HPDE6-E6E7 (cell line): ENCODE data around the gene CHD6.

Source experiments
- DNase-seq: peaks from one replicate; pipeline ENCODE4 v3.0.0; 2011; ENCODE audit warnings: missing footprints; ENCODE audit errors: extremely low spot score

Gene CHD6

DNA sequence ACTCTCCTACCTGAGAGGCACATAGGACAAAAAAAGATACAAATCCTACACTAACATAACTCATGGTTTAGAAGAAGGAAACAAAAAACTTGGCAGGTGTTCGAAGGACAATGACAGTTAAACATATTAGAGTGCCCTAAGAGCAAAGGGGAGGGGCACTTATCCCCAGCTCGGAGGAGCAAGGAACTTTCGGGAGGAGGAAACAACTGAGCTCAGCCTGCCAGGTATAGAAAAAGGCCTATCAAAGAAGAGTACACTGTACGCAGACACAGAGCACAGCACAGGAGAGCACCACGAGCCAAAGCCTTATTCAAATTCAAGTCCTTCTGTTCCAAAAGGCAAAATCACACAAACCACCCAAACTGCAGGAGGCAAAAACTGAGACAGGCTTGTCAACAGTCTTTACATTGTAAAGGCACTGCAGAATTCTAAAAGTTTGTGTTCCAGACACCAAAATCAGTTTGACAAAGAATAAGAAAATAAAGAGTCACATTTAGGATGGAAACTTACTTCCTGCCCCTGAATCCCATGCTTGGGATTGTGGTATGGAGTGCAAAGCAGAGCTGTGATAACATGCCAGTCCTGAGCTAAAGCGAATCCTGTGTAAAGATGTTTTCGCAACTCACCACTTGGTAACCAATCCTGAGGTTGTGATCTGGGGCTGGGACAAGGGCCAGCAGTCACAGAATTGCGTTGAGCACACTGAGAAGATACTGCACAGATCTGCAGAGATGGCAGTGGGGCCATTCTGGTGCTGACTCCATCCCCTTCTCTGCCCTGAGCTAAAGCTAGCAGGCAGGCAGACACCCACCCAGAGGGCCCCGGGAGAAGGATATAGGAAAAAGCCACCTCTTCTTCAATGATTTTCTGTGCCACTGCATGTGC, 108.6 kb downstream of the CHD6 start:
- DNase-seq = no peak

DNA sequence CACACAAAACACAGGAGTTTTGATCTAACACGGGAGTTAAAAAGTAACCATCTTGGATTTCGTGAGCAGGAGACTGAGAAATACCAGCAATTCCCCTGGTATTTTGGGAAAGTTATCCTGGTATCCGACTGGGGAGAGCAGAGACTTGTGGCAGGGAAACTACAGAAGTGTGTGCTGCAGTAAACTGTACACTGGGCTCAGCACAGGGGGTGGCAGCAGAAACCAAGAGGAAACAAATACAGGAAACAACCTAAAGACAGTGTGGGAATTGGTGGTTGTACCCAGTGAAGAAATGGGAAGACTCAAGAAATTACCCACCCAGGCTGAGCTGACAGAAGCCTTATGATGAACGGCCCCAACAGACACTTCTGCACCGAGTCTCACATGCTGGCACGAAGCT, 109.8 kb downstream of the CHD6 start:
- no peak for DNase-seq

DNA sequence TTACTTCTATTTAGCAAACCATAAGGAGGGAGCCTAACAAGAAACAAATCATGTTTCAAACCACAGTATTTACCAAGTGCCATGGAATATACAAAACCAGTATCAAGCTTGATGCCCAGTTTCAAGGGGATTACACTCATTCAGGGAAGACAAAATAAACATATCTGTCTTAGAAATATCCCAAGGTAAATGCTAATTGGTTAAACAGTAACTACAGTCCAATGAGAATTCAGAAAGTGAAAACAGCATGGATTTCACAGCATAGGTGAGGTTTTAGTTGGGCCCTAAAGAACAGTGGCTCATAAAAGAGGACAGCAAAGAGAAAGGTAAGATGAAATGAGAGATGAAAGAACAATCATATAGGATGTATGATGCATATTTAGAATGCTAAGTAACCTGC, 110.3 kb downstream of the CHD6 start:
- no peak for DNase-seq

DNA sequence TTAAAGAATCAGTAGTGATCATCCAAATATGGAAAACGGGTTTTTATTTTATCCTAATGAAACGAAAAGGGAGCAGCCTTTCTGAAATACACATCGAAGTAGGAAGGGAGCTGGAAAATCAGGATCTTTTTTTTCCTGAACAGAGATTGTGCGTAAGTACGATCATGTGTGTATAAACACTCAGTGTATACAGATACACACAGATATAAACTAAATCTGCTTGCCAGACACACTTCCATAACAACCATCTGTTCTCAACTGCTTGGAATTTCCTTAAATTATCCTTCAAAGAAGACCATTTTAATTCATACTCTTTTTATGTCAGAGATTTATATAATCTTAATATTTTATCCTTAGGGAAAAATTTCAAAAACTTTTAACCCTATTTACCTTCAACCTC, 110.7 kb downstream of the CHD6 start:
- no peak for DNase-seq

DNA sequence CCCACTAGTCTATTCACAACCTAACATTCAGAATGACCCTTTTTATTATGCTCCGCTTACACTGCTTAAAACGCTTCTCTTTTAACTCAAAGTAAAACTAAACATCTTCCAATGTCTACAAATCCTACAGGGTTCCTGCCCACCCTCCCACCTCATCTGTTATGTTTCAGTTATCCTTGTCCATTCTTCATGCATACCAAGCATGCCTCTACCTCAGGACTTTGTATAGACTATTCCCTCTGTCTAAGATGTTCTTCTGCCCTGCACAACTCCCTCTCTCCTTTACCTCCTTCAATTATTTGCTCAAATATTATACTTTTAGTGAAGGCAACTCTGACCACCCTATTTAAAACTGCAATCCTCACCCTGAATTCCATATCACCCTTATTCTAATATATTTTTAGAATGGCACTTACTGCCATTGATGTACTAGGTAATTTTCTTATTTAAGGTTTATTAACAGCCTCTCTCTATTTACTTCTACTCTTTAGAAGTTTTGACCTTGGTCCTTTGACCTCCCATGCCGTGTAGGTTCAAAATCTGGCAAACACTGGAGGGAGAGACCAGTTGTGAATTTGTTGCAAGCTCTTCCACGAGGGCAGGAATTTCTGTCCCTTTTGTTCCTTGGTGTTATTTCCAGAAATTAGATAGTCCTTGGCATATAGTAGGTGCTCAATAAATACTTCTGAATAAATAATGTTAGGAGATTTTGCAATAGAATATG, 111.8 kb downstream of the CHD6 start:
- no peak for DNase-seq

DNA sequence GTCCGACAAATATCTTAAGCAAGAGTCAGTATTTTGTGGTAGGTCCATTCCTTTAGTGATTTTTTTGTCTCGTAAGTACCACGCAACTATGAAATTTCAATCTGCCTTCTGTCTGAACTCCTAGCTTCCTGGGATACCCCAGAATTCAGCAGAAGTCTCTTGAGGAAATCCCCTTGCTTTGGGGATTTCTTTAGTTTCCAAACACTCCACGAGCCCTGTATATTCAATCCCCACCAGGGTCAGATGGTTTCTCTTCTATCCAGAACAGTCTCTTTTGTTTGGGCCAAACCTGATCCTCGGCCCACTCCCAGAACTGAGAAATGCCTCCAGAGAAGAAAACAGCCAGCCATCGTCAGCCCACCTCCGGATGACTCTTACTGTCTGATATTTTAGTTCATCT, 113.0 kb downstream of the CHD6 start:
- DNase-seq = no peak

DNA sequence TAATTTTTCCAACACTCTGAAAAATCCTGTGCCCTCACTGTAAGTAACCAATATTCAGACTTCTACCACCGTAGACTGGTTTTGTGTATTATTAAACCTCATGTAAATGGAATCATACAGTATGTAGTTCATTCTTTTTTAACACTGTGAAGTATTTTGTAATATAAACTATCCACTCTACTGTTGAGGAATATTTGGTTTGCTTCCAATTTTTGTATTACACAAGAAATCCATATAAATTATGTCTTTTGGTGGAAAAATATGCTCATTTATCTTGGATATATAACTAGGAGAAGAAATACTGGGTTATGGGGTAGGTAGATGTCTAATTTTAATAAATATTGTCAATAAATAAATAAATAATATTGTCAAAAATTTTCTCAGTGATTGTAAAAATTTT, 116.8 kb downstream of the CHD6 start:
- DNase-seq = no peak

DNA sequence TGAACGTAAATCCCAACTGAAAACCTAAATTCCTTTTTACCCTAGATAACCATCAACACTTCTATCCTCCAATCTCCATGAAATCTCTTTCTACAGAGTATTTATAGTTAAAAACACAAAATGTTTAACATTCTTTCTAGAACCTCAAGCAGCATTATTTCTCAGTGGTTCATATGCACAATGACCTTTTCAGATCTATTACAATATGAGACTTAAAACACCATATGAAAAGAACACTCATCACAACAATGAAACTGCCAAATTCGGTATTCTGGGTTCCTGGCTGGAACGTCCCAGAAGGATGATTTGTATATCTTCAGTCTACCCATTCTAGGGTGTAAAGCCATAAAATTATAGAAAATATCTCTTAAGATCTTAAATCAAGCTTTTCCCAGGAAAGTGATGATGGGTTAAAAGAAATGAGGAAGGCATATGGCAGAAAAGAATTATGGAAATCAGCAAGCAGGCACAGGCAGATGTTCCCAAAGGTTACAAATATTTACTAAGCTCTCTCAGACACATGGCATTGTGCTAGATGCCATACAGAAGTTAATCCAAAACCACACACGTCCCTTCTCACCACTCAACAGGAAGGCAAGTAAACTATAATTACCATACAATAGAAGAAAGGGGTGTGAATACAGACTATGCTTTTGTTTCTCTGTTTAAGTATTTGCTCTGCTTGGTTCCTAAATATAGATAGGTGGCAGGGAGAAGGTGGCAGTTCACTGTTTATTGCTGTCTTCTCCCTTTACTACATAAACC, 118.0 kb downstream of the CHD6 start:
- DNase-seq = no peak

DNA sequence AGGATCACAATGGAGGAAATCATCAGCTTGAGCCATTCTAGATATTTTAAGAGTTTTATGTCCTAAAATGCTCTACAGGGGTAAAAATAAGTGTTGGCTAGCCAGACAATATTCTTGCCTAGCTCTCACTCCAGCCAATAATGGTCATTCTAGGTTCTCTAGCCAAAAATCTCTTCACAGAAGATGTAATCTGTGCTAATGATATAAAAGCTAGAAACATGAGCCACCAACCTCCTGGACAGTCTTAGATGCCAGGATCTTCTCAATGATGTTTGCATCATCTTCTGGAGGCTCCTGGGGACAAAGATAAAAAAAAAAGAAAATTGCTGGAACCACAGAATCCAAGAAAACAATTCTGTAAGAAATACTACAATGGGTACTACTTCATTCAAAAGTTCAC, 119.1 kb downstream of the CHD6 start:
- DNase-seq = no peak

DNA sequence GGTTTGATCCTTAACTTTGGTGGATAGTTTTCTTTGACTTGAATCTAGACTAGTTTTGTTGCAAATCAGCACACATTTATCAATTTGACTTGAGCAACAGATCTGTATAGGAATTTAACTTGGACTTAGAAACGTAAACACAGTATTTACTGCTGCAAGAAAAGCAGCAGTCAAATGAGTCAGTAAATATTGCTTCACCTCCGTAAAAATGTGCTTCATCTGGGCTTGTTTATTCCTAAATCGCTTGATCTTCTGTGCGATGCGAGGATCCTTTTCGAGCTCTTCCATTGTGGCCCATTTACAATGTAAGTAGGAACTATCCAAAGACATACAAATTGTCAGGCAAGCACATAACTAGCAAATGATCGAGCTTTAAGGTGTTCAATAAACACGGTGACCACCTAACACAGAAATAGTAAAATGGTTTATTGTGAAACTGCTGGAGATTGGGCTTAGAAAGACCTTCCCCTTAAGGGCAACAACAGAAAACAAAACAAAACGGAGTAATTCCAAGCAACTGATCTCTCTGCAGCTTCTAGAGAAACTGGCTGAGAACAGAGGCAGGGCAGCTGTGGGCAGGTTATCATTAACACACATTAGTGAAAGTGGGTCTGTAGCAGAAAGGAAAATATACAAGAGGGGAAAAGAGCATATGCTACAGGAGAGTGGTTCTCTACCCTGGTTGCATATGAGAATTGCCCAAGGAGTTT, 120.8 kb downstream of the CHD6 start:
- no peak for DNase-seq

DNA sequence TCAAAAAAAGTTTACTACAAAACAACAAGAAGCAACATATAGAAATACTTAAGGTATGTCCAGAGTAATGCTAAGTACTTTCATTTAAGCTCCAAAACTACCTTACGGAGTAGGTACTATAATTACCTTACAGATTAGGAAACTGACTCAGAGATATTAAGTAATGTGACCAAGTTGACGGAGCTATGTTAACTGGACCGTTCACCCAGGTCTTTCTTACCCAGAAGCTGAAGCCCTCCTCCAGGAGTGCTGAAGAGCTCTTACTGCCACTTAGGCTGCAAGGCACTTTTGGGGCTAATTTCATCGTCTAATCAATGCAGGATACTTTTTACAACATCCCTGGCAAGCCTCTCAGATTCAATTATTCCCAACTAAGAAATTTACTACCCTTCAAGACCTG, 123.7 kb downstream of the CHD6 start:
- DNase-seq = no peak

DNA sequence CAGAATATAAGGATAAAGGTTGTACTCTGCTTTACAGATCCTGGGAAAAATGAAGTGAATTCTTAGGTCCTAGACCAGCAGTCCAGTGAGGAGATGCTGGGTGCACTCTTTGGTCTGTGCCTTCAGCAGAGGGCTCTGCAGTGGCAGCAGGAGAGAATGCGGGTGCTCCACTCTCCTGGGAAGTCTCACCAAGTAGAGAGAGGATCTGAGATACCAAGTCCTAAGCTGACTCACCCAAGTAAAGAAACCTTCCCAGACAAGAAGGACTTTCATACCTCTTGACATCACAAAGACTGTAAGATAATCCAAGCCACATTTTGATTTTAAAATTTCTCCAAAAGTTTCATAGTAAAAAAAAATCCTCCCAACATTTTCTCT, 134.6 kb downstream of the CHD6 start:
- DNase-seq = no peak

DNA sequence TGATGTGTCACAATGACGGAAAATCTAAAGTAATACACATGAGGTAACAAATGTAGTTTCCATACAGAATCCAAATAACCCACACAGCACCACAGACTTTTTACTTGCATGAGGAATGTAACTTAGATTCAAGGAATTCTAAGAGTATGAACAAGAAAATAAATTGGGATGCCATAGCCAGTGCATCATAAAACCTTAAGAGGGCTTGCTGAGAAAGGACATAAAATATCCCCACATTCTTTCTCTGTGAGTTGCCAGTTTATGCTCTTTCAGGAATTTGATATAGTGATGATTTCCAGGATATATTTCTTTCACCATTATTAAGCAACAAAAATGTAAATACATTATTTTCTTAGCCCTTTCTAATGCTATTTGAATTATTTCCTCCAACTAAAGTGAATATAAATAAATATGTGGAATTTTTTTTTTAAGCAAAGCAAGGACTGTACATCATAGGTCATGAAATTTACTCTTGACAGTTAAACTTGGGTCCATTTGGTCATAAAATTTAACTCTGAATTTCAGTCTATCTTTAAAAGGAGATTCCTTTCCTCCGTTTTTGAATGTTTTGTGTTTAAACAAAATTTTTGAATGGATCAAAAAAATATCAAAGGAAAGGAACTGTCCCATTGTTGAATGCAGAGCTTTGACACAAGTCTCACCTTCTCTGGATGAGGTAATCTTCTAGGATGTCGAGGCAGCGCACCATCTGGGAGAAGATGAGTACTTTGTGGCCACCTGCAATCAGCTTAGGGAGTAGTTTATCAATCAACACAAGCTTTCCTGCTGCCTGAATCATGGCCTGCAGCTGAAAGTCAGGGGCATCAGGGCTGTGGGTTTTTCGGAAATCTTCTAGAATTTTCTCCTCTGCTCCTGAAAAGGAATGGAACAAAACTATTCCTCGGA, 135.3 kb downstream of the CHD6 start:
- no peak for DNase-seq

DNA sequence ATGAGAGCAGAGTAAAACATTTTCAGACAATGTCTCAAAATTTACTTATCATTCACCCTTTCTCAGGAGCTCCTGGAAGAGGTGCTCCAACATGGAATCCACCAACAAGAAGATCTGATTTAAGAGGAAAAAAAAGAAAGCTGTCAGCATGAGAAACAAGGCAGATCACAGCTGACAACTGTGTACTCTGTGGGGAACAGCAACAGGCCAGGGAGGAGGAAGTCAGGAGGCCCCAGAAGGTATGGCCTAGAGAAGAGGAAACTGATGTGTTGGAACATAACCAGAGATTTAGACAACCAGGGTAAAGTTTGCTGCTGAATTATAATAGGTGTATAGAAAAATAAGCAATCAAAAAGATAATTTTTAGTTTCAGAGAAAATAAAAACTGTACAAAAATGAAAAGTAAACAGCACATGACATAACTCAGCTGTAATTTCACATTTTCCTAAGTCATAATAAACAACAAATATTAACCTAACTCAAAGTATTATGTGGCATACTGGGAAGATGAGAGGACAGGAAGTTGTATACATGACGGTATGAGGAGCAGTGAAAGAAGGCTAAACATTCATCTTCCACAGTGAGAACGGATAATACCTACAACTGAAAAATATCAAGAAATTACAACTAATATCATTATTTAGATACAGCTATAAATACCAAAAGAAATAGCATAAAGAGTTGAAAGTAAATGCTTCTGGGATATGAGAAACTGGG, 138.0 kb downstream of the CHD6 start:
- DNase-seq = no peak

DNA sequence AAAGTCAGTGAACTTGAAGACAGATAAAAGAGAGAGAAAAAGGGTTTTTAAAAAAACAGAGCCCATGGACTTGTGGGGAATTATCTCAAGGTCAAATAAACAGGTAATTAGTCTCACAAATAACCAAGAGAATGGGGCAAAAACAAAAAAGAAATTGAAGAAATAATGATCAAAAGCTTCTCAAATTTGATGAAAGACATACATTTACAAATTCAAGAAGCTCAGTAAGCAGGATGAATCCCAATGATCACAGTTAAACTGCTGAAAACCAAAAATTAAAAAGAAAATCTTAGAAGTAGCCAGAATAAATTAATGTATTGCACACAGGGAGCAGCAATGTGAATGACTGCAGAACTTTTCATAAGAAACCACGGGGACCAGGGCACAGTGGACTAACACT, 139.1 kb downstream of the CHD6 start:
- DNase-seq = no peak

DNA sequence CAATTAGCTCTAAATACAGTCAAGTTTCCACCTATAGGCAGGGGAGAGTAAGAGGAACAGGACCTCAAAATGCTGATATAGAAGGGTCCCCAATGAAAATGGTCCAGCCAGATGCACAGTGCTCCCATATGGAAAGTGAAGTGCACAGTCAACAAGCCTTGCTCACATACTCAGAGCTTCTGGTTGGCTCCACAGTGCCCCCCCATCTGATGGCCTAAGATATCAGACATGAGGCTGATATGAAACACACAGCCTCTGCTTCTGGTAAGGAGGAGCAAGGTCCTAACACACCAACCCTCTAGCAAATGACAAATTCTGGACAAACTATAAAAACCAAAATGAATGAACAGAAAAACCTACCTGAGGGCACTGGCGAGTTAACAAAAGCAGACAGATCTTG, 140.2 kb downstream of the CHD6 start:
- DNase-seq = no peak

DNA sequence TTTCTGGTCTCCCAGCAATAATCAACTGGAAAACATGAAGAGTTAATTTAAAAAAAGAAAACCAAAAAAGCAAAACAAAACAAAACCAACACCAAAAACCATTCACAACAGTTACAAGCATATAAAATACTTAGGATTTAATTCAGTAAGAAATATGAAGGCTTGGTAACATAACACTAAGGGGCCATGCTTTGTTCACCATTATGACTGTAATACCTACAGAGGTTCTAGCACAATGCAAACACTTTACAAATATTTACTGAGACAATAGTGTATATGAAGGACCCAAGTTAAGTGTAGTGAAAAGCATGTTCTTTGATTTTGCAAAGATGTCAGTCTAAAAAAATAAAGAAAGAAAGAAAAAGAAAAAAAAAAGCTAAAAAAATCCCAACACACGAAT, 141.7 kb downstream of the CHD6 start:
- DNase-seq = no peak

DNA sequence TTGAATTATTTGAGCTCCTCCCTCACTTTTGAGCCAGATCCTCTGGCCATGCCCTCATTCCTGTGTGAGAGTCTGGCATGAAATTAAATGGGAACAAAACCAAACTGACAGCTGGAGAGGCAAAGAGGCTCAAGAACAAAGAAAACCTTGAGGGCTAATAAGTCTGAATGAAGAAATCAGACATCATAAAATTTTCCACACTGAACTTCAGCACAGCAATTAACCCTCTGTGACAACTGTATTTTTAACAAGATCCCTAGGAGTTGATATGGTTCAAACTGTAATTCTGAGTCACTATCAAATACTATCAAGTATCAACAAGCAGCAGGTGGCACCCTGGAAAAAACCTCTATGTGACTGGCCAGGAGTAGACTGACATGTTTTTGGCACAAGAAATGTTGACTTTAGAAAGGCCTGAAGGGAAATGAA, 142.2 kb downstream of the CHD6 start:
- DNase-seq = peak; percentile 36

DNA sequence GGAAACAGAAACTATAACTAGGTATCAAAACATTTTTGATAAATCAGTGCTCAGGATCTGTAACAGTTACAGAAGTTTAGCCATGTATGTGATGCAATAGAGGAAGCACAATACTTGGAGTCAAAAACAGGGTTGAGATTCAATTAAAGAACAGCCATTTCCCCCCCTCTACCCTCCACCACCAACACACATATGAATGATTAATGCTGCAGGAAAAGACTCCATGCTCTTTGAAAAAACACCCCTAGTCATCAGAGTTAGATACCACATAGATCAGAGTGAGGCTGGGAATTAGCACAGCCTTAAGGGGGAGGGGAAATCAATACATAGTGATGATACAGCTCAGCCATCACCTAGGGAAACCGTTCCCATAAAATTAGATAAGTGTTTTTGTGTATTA, 142.7 kb downstream of the CHD6 start:
- no peak for DNase-seq
